GM12873 (cell line): Measurements from ENCODE around the gene MUSTN1.

Source experiments
- CTCF ChIP-seq: IDR thresholded peaks from 2 replicates; pipeline ENCODE4 v1.5.1; 2012; ENCODE audit warnings: low read depth, mild to moderate bottlenecking, moderate library complexity, low read length, control low read depth; ENCODE audit not compliant: insufficient read depth; ENCODE audit errors: missing control alignments

Gene MUSTN1

DNA sequence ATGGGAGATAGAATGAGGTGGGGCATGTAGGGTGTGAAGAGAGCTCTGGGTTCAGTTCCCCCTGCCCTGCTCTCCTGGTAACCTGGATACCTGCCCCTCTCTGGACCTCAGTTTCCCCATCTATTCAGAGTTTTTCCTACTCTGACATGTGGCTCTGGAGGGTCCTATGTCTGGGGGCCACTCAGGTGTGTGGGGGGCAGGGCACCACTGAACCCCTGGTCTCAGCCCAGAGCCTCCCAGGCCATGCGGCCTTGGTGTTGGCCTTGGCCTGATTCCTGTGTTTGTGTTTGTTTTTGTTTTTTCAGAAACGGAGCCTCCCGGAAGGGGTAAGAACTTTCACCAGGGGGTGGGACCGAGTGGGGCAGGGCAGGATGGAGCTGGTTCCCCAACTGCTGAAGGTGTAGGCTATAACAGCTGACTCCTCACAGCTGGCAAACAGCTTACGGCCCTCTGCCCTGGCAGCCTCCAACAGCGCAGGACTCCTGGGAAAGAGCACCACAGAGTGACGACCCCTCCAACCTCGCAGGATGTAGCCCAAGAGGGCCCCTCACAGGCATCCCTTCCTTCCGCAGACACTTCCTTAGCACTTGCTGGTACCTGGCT lies 39.4 kb downstream of the MUSTN1 start:
- no peak for TF ChIP-seq CTCF

GRCh38 chr3:52794612-52795099 lies 40.2 kb downstream of the MUSTN1 start, which contains the start of gene ITIH3:
Gene ITIH3 (plus strand): TSS chr3:52794796. CDS start chr3:52794804, 8 bp downstream.
- TF ChIP-seq CTCF = no peak

GRCh38 chr3:52793702-52794611 lies 40.9 kb downstream of the MUSTN1 start:
- no peak for TF ChIP-seq CTCF

- TF ChIP-seq CTCF = no peak
Measured at GRCh38 chr3:52792961-52793695, 41.7 kb downstream of the MUSTN1 start.

- TF ChIP-seq CTCF = no peak
Measured at GRCh38 chr3:52792413-52792812, 42.4 kb downstream of the MUSTN1 start.

- no peak for TF ChIP-seq CTCF
Measured at GRCh38 chr3:52791928-52792327, 42.9 kb downstream of the MUSTN1 start.

DNA sequence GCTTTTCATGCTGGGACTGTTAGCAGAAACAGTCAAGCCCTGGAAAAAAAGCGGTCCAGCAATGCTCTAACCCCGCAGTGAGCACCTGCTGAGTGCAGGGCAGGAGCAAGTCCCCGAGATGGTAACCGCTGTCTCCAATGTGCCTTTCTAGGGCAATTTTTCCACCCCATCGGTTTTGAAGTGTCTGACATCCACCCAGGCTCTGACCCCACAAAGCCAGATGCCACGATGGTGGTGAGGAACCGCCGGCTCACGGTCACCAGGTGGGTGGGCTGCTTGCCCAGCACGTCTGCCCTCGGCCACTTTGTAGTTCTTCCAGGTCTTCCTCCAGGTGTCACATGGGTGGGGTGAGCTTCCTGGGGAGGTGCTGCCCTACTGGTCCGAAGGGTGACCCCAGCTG lies 43.5 kb downstream of the MUSTN1 start:
- TF ChIP-seq CTCF = no peak
